Activated naive CD8-positive, alpha-beta T cell treated with anti-CD3 and anti-CD28 coated beads, Interleukin-2, amount 10 ng/mL, durations not matched to agents 7 days and 5 days (primary cell): ENCODE results near the gene DRC7. TPM values are rescaled to one million over a fixed set of nuclear protein-coding genes. Genes with fewer than 3 reads are reported as not detected.

ENCODE experiments used
- ATAC-seq: fragments of 150-1000 bp; cut with Tn5 transposase; one replicate; pipeline ENCODE4 v1.10.0; 2021; ENCODE audit warnings: low read depth, moderate library complexity
- POLR2A ChIA-PET: fragments of 350-600 bp; sonication (Branson Sonifier 250); formaldehyde crosslinking; loops from one replicate; lab custom pipeline; 2021; ENCODE audit warnings: antibody characterized with exemption; lab: Charles Lee
- DNase-seq: peaks from one replicate; pipeline ENCODE4 v3.0.0; 2021
- H3K27ac Mint-ChIP-seq: one replicate; pipeline ENCODE4 v1.8.0; 2022; ENCODE audit warnings: mild to moderate bottlenecking, mixed read lengths
- H3K27me3 Mint-ChIP-seq: one replicate; pipeline ENCODE4 v1.8.0; 2022; ENCODE audit warnings: mild to moderate bottlenecking, moderate library complexity, mixed read lengths
- H3K36me3 Mint-ChIP-seq: one replicate; pipeline ENCODE4 v1.8.0; 2021; ENCODE audit warnings: mild to moderate bottlenecking, mixed read lengths
- H3K4me1 Mint-ChIP-seq: one replicate; pipeline ENCODE4 v1.8.0; 2021; ENCODE audit warnings: mixed read lengths
- H3K4me3 Mint-ChIP-seq: one replicate; pipeline ENCODE4 v1.8.0; 2022; ENCODE audit warnings: mild to moderate bottlenecking, moderate library complexity, mixed read lengths
- H3K9me3 Mint-ChIP-seq: one replicate; pipeline ENCODE4 v1.8.0; 2021; ENCODE audit warnings: mixed read lengths
- total RNA-seq, 2 experiments: library from RNA; stranded (reverse); gene quantifications; one replicate each; pipeline ENCODE4 v1.2.3, GENCODE V29; 2021

DRC7 gene
- total RNA-seq, 2 experiments from 2014 or later: 0.17 TPM; not detected in 1

DNA sequence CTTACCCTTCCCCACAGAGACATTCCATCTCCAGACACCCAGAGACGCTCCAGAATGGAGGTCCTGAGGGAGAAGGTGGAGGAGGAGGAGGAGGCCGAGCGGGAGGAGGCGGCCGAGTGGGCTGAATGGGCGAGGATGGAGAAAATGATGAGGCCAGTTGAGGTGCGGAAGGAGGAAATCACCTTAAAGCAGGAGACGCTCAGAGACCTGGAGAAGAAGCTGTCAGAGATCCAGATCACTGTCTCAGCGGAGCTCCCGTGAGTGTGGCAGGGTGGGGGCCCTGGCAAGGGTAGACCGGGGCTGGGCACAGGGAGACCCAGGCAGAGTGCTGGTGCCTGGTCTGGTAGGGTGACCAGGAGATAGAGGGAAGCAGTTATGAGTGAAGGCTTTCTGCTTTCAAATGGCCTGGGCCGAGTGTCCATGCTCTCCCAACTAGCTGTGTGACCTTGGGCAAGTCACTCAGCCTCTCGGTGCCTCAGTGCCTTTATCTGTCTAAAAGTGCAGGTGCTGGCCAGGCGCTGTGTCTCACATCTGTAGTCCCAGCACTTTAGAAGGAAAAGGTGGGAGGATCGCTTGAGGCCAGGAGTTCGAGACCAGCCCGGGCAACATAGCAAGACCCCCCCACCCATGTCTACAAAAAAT is 3.4 kb downstream of the DRC7 start:
- POLR2A ChIA-PET: no interaction called here
- no peak for ATAC-seq
- no peak overlapping the region for H3K27ac Mint-ChIP-seq
- no peak overlapping the region for H3K4me3 Mint-ChIP-seq
- no peaks in the 10 kb centered on the region for H3K9me3 Mint-ChIP-seq
- H3K4me1 Mint-ChIP-seq: peaks cover 9% of the 10 kb centered on the region
- H3K36me3 Mint-ChIP-seq: no peaks in the 10 kb centered on the region
- peaks cover 3% of the 10 kb centered on the region for H3K27me3 Mint-ChIP-seq
- DNase-seq: no peak

DNA sequence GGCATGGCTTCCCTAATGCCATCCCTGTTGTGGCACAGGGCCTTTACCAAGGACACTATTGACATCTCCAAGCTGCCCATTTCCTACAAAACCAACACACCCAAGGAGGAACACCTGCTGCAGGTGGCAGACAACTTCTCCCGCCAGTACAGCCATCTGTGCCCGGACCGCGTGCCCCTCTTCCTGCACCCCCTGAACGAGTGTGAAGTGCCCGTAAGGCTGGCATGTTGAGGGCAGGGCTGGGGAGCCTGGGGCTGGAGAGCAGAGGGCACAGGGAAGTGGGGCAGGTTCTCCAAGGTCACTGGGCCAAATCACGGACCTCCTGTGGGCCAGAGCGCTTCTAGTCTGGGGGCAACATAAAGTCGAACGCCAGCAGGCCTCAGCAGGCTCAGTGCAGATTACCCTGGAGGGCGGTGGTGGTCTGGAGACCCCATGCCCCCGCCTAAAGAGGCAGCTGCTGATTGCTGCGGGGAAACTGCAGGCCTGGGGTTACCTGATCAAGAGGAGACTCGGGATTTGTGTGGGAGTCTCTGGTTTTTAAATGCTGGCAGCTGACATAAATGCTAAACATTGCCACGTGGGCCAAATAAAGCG is 4.3 kb downstream of the DRC7 start:
- H3K27me3 Mint-ChIP-seq: peaks cover 2% of the 10 kb centered on the region
- POLR2A ChIA-PET: no interaction called here
- peaks cover 9% of the 10 kb centered on the region for H3K4me1 Mint-ChIP-seq
- H3K36me3 Mint-ChIP-seq: no peaks in the 10 kb centered on the region
- no peak overlapping the region for H3K27ac Mint-ChIP-seq
- no peaks in the 10 kb centered on the region for H3K9me3 Mint-ChIP-seq
- DNase-seq (no peak), ATAC-seq (no peak)
- no peak overlapping the region for H3K4me3 Mint-ChIP-seq

DNA sequence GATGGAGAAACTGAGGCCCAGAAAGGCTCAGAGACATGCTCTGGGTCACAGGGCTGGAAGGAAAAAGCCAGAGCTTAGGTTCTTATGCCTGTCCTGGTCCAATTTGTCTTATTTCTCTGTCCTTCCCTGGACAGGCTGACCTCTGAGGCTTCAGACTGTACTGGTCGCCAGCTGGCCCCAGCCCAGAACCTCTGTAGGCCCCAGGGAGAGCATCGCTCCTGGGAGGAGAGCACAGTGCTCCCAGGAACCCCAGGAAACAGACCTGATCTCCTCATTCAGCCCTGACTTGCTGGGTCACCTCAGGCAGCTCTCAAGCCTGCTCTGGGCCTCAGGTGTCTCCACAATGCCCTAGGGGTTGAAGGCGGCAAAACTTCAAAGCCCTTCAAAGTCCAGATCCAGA is 4.9 kb downstream of the DRC7 start:
- Mint-ChIP-seq H3K9me3 (no peaks in the 10 kb centered on the region), H3K27ac (no peak overlapping the region), H3K27me3 (peaks cover 5% of the 10 kb centered on the region), H3K4me1 (peaks cover 11% of the 10 kb centered on the region), H3K36me3 (no peaks in the 10 kb centered on the region), H3K4me3 (no peak overlapping the region)
- ATAC-seq: no peak
- POLR2A ChIA-PET: no interaction called here
- no peak for DNase-seq

DNA sequence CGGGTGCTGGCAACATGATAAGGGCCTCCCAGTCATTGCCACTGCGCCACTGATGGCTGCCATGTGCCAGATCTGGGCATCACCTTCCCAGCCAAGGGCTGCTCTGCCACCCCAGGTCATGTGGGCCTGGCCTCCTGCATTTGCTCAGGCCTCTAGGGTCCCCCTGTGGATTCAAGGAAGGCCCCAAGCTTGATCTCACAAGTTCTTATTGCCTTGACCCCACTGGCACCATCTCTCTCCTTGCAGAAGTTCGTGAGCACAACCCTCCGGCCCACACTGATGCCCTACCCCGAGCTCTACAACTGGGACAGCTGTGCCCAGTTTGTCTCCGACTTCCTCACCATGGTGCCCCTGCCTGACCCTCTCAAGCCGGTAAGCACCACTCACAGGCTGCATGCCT is 5.3 kb downstream of the DRC7 start:
- peaks cover 8% of the 10 kb centered on the region for H3K4me1 Mint-ChIP-seq
- no peak overlapping the region for H3K27ac Mint-ChIP-seq
- H3K9me3 Mint-ChIP-seq: no peaks in the 10 kb centered on the region
- H3K4me3 Mint-ChIP-seq: no peak overlapping the region
- DNase-seq: no peak
- H3K36me3 Mint-ChIP-seq: no peaks in the 10 kb centered on the region
- H3K27me3 Mint-ChIP-seq: peaks cover 5% of the 10 kb centered on the region
- POLR2A ChIA-PET: no interaction called here
- no peak for ATAC-seq

DNA sequence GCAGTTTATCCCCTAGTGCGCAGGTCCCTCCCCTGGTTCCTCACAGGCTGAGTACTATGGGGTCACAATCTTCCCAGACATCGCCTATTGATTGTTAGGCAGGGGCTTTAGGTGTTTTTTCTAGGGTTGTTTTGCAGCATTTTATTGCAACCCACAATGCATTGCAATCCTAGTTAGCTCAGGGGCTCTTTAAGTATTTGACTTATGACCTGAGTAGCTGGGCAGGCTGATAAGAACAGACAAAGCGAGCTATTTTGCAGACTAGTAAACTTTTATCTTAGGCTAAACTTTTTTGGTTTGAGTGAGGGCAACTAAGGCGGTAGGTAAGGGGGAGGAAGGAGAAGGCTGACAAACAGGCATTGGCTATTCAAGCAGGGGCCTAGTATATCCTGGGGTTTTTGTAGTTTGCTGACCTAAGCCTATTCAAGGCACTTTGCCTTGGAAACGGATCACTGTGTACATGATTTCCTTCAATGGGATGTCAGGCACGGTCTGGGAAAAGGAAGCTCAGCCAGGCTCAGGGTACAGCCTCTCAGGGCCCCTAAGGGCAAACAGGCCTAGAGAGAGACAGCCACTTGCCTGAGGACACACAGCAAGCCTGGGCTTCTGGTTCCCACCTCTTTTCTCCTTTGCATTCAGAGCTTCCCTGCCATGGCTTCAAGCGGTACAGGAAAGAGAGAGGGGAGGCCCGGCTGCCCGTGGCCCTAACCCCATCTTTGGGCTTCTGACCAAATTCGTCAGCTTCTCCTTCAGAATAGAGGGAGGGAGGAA is 6.4 kb downstream of the DRC7 start:
- Mint-ChIP-seq H3K9me3 (no peaks in the 10 kb centered on the region), H3K27me3 (peaks cover 5% of the 10 kb centered on the region), H3K27ac (no peak overlapping the region), H3K4me1 (peaks cover 4% of the 10 kb centered on the region), H3K4me3 (no peak overlapping the region), H3K36me3 (no peaks in the 10 kb centered on the region)
- POLR2A ChIA-PET: no interaction called here
- ATAC-seq (no peak), DNase-seq (no peak)

DNA sequence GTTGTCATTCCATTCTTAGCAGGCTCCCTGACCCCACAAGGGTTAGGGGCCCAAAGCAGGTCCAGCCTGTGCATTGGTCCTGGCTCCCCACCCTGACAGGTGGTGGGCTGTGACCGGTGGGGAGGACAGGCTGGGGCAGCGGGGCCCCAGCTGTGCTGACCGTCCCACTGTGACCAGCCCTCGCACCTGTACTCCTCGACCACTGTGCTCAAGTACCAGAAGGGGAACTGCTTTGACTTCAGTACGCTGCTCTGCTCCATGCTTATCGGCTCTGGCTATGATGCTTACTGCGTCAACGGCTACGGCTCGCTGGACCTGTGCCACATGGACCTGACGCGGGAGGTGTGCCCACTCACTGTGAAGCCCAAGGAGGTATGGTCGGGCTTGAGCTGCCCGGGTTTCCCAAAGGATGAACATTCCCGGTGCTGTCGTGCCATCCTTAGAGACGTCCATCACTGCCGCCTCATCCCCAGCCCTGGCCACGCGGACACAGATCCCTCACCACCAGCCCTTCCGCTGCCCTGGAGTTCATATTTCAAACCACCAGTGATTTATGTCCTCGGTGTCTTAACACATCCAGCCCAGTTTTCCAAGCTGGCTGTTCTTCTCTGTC is 7.3 kb downstream of the DRC7 start:
- DNase-seq (no peak), ATAC-seq (no peak)
- H3K9me3 Mint-ChIP-seq: peaks cover 2% of the 10 kb centered on the region
- no peak overlapping the region for H3K4me3 Mint-ChIP-seq
- H3K27me3 Mint-ChIP-seq: peaks cover 6% of the 10 kb centered on the region
- peaks cover 2% of the 10 kb centered on the region for H3K36me3 Mint-ChIP-seq
- POLR2A ChIA-PET: no interaction called here
- H3K4me1 Mint-ChIP-seq: peaks cover 8% of the 10 kb centered on the region
- no peak overlapping the region for H3K27ac Mint-ChIP-seq

DNA sequence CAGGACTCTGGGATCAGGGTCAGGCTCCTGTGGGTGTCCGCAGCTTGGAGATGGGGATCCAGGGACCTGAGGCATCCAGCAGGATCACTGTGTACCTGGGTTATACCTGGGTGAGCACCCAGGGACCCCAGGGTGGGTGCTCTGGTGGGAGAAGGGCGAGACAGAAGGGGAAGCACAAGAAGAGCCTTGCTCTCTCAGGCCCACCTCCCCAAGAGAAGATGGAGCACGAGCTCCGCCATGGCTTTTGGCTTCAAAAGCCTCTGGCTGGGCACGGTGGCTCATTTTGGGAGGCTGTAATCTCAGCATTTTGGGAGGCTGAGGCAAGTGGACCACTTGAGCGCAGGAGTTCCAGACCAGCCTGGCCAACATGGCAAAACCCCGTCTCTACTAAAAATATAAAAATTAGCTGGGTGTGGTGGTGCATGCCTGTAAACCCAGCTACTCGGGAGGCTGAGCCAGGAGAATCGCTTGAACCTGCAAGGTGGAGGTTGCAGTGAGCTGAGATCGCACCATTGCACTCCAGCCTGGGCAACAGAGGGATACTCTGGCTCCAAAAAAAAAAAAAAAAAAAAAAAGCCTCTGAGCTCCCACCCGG is 8.9 kb downstream of the DRC7 start:
- ATAC-seq (no peak), DNase-seq (no peak)
- no peak overlapping the region for H3K27ac Mint-ChIP-seq
- H3K4me1 Mint-ChIP-seq: peaks cover 15% of the 10 kb centered on the region
- H3K36me3 Mint-ChIP-seq: peaks cover 2% of the 10 kb centered on the region
- peaks cover 3% of the 10 kb centered on the region for H3K9me3 Mint-ChIP-seq
- no peak overlapping the region for H3K4me3 Mint-ChIP-seq
- peaks cover 9% of the 10 kb centered on the region for H3K27me3 Mint-ChIP-seq
- POLR2A ChIA-PET: interaction anchor here (0.6 to 1.2 kb wide), 2 partner anchors 13 to 575 kb away, joined by 3 read pairs; no protein-coding TSS in a partner anchor

DNA sequence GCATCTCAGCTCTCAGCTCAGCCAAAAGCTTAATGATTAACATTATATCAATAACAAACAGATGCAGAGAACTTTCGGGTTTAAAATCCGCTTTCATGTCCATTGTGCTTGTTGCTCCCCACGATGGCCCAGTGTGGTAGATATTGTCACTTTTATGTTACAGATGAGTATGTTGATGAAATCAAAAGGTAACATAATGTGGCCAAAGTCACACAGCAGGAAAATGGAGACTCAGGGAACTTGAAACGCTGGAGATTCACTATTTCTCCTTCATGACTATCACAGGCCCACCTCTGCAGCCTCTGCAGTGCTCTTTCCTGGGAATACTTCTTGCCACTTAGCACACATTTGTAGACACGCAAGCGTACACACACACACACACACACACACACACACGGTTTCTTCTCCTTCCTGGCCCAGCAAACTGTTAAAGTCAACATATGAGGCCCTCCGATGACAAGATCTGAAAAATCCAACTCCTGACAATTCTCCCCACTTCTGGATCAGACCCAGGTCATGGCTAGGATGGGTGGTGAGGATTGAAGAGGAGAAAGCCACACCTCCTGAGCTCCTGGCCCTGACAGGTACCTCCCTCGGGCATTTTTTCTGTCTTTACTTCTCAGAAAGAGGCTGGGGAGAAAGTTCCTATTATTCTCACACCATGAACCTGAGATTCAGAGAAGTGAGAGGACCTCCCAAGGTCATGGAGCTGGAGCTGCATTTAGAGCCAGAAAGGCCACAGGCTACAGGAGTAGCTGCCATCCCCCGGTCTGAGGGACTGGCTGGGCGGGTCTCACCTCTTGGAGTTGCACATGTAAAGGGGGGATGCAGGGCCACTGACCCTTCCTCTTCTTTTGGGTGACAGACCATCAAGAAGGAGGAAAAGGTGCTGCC is 9.7 kb downstream of the DRC7 start:
- Mint-ChIP-seq H3K4me3 (no peak overlapping the region), H3K36me3 (peaks cover 2% of the 10 kb centered on the region), H3K27ac (no peak overlapping the region), H3K4me1 (peaks cover 15% of the 10 kb centered on the region), H3K27me3 (peaks cover 13% of the 10 kb centered on the region), H3K9me3 (peaks cover 3% of the 10 kb centered on the region)
- ATAC-seq (no peak), DNase-seq (no peak)
- POLR2A ChIA-PET: interaction anchor here (0.6 to 1.2 kb wide), 2 partner anchors 14 to 576 kb away, joined by 3 read pairs; no protein-coding TSS in a partner anchor

DNA sequence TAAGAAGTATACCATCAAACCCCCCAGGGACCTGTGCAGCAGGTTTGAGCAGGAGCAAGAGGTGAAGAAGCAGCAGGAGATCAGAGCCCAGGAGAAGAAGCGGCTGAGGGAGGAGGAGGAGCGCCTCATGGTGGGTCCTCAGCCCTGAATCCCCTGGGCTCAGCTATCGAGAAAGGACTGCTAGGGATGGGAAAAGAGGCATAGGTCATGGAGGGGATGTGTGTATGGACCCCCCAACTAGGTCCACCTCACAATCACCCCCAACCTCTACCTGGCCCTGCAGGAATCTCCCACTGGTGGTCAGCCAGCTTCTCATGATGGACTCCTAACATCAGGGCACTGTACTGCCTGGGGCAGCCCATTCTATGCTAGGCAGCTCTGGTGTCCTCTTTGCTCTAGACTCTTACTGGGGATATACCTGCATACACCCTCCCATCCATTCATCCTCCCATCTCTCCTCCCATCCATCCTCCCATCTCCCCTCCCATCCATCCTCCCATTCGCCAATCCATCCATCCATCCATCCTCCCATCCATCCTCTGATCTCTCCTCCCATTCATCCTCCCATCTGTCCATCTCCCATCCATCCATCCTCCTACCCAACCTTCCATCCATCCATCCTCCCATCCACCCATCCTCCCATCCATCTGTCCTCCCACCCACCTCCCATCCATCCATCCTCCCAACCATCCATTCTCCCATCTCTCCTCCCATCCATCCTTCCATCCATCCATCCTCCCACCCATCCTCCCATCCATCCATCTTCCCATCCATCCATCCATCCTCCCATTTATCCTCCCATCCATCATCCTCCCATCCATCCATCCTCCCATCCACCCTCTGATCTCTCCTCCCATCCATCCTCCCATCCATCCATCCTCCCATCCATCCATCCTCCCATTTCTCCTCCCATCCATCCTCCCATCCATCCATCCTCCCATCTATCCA is 10.6 kb downstream of the DRC7 start:
- H3K4me3 Mint-ChIP-seq: no peak overlapping the region
- peaks cover 2% of the 10 kb centered on the region for H3K36me3 Mint-ChIP-seq
- peaks cover 15% of the 10 kb centered on the region for H3K4me1 Mint-ChIP-seq
- H3K9me3 Mint-ChIP-seq: peaks cover 3% of the 10 kb centered on the region
- ATAC-seq (no peak), DNase-seq (no peak)
- peaks cover 21% of the 10 kb centered on the region for H3K27me3 Mint-ChIP-seq
- POLR2A ChIA-PET: interaction anchor here (1.2 kb wide), 1 partner anchor 15 kb away, joined by 3 read pairs; no protein-coding TSS in a partner anchor
- no peak overlapping the region for H3K27ac Mint-ChIP-seq

DNA sequence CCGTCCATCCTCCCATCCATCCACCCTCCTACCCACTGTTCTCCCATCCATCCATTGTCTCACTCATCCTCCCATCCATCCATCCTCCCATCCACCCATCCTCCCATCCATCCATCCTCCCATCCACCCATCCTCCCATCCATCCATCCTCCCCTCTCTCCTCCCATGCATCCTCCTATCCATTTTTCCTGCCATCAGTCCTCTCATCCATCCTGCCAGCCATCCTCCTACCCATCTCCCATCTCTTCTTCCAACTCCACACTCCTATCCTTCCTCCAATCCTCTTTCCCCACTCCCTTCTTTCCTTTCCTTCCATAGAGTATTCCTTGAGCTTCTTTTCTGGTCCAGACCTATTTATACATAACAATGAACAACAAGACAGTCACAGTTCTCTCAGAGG is 12.1 kb downstream of the DRC7 start:
- no peak for ATAC-seq
- Mint-ChIP-seq H3K9me3 (peaks cover 3% of the 10 kb centered on the region), H3K36me3 (peaks cover 2% of the 10 kb centered on the region), H3K27me3 (peaks cover 35% of the 10 kb centered on the region), H3K27ac (no peak overlapping the region), H3K4me3 (no peak overlapping the region), H3K4me1 (peaks cover 15% of the 10 kb centered on the region)
- DNase-seq: no peak
- POLR2A ChIA-PET: no interaction called here

DNA sequence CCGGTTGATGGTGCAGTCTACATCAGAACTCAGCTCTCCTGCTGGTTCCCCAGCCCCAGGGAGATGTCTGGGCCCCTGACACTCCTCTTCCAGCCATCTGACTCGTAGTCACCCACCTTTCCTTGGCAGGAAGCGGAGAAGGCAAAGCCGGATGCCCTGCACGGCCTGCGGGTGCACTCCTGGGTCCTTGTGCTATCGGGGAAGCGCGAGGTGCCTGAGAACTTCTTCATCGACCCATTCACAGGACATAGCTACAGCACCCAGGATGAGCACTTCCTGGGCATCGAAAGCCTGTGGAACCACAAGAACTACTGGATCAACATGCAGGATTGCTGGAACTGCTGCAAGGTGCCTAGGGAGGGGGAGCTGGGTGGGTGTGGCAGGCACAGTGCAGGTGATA is 12.7 kb downstream of the DRC7 start:
- Mint-ChIP-seq H3K36me3 (peaks cover 2% of the 10 kb centered on the region), H3K4me1 (peaks cover 15% of the 10 kb centered on the region), H3K27ac (no peak overlapping the region), H3K4me3 (no peak overlapping the region), H3K9me3 (peaks cover 3% of the 10 kb centered on the region), H3K27me3 (peaks cover 36% of the 10 kb centered on the region)
- POLR2A ChIA-PET: no interaction called here
- ATAC-seq (no peak), DNase-seq (no peak)

DNA sequence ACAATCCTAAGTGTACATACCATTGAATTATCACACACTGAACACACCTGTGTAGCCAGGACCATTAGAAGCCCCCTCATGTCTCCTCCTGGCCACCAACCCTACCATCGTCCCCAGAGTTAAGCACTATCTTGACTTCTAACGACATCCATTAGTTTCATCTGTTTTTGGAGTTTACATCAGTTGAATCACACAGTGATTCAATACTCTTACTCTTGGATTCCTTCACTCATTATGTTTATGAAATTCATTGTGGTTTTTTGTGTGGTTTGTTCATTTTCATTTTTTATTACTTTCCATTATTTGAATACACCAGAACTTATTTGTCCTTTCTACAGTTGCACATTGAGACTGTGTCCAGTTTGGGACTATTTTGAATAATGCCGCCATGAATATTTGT is 13.6 kb downstream of the DRC7 start:
- Mint-ChIP-seq H3K9me3 (peaks cover 3% of the 10 kb centered on the region), H3K4me3 (no peak overlapping the region), H3K27me3 (peaks cover 39% of the 10 kb centered on the region), H3K27ac (no peak overlapping the region), H3K4me1 (peaks cover 15% of the 10 kb centered on the region), H3K36me3 (peaks cover 2% of the 10 kb centered on the region)
- no peak for ATAC-seq
- no peak for DNase-seq
- POLR2A ChIA-PET: no interaction called here
